Pons (tissue), 1 donor: ENCODE results near the gene RASGRF1.
A peak's percentile ranks its signal among the peaks of the same experiment; 100 is the strongest.

Experiments used
- DNase-seq: peaks from one replicate; pipeline ENCODE4 v3.0.0-alpha.2; 2016; ENCODE audit warnings: low spot score

RASGRF1 gene

DNA sequence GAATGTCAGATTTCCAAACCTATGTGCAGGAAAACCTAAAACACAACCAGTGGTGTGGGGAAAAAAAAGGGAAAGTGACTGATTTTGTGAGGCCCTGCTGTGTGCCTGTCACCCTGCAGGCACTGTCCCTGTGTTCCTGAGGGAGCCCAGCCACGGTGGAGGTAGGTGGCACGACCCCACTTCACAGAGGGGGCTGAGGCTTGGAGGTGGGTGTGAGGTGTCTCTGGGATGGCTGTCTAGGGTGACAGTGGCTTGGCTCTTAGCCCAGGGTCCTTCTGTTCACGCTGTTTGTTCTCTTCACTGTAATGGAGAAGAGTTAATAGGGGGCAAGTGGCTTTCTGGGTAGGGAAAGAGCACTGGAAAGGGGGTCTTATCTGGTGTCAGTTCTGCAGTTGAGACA, 22.6 kb downstream of the RASGRF1 start:
- no peak for DNase-seq

DNA sequence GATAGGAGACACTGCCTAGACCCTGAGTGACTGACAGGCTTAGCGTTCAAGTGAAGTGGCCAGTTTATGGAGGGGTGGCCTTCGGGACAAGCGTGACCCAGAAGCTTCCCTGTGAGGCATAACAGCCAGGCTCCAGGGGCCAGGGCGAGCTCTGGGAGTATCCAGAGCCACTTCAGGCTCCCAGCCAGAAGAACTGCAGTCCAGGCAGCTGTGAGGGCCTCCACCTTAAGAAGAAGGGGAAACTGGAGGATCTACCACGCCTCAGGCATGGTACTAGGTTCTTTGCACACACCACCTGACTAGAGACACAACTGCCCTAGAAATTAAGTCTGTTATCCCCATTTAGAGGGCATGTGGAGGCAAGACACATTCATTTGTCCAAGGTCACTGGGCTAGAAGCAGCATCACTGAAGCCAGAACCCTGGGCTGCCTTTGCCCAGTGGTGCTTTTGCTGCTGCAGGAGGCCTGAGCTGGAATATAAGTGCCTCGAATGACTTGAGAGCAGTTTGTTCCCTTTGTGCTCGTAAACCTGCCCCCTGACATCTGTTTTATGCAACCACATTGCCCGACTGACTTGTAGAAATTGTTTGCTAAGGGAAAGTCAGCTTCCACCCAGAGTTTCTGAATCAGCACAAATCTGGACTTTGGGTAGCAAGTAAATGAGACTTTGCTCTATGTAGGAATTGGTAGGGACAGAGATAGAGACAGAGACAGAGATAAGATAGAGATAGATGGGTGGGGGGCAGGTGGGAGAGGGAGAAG, 23.3 kb downstream of the RASGRF1 start:
- DNase-seq: no peak

DNA sequence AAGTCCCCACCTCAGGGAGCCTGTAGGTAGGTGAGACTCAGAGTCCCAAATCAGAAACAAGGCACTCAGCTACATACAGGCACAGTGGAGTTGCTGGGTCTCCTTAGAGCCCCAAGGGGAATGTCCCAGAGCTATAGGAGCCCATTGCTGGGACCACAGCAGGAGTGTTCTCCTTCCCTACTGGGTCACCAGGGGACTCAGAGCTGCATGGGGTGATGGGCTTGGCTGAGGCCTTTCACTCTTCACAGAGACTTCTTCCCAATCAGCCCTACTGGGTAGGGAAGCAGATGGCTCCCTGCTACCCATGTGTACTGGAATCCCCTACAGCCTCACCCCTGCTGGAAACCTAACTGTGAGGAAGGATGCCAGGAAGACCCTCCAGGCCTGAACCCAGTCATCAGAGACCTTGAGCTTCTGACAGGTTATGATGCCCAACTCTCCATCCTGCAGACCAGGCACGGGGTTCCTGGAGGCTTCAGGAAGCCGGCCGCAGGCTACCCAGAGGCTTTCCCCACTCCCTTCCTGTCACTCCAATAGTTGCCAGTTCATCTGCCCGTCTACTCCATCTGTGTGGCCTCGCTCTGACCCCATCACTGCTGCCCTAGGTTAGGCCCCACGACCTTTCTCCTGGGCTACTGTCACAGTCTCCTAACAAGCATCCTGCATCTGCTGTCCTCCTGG, 24.0 kb downstream of the RASGRF1 start:
- DNase-seq: no peak

DNA sequence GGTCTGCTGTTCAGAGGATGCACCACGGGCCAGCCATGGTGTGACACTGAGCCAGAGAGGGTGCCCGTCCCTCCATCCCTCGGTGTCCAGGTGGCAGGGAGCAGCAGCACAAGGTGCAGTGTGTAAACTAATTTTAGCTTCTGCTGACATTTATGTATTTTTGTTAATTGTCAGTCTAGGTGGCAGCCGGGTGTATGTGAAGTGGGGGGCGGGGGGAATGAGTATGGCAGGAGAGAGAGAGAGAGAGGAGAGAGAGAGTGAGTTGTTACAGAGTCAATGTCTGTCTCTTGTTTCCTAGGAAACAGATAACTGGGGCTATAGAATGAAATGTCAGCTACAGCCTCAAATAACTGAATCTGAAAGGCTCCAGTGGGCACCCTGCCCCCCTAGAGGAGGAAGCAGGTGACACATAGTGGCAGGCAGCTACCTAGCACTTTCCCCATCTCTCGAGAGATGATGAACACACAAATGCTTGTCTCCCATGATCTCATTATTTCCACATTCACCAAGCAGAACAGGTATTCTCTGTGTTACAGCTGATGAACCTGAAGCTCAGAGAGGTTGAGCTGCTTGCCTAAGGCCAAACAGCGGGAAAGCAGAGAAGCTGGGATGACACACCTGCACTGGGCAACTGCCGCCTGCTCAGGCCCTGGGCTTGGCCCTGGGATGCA, 24.7 kb downstream of the RASGRF1 start:
- no peak for DNase-seq

DNA sequence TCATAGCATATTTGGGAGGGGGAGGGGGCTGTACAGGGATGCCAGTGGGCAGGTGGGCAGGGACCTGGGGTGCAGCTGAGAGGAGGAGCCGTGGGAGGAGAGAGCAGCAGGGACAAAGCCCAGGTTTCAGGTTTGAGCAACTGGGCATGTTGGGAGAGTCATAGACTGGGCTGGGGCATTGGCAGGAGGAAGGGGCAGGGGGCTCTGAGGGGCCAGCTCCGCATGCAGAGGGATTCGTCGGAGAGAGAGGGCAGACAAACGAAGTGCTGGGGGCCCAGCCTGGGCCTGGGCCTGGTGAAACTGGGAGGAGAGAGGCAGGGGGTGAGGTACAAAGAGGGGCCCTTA, 25.2 kb downstream of the RASGRF1 start:
- DNase-seq: no peak

DNA sequence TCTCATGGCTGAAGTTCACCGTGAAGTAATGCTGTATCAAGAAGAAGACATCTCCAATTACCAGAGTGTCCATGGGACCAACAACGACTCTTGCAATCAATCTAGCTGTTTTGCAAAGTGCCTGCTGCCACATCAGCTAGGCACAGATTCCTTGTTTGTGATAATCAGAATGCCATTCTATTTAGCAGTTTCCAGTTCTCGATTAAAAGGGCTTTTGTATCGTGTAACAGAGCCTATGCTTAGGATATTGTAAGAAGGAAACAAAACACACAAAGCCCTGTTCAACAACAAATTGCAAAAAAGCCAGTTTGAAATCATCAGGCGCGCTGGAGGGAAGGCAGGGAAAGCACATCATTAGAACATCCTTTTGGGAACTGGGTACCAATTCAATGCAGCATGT, 26.1 kb downstream of the RASGRF1 start:
- peak; percentile 97 for DNase-seq

DNA sequence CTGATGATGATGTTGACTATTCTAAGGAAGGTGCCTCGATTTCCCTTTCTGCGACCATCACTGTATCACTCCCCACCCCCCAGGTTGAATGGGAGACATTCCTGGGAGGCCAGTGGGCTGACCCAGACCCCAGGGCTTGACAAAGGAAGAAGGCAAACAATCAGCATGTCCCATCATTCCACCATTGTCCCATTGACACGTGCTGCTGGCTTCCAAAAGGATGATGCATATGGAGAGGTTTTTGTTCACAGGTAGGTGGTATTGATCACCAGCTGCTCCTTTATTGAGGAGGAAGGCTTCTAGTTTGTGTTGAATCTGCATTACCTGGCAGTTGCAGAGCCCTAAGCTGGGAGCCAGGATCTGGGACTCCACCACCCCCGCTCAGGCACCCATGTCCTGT, 30.4 kb downstream of the RASGRF1 start:
- no peak for DNase-seq

DNA sequence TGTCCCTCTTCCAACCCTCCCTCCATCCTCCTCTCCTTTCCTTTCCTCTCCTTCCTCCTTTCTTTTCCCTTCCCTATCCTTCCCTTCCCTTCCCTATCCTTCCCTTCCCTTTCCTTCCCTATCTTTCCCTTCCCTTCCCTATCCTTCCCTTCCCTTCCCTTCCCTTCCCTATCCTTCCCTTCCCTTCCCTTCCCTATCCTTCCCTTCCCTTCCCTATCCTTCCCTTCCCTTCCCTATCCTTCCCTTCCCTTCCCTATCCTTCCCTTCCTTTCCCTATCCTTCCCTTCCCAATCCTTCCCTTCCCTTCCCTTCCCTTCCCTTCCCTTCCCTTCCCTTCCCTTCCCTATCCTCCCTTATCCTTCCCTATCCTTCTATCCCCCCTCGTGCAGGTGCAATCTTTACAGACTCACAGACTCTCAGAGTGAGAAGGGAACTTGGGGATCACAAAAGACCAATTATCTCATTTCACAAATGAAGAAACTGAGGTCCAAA, 31.5 kb downstream of the RASGRF1 start:
- no peak for DNase-seq

DNA sequence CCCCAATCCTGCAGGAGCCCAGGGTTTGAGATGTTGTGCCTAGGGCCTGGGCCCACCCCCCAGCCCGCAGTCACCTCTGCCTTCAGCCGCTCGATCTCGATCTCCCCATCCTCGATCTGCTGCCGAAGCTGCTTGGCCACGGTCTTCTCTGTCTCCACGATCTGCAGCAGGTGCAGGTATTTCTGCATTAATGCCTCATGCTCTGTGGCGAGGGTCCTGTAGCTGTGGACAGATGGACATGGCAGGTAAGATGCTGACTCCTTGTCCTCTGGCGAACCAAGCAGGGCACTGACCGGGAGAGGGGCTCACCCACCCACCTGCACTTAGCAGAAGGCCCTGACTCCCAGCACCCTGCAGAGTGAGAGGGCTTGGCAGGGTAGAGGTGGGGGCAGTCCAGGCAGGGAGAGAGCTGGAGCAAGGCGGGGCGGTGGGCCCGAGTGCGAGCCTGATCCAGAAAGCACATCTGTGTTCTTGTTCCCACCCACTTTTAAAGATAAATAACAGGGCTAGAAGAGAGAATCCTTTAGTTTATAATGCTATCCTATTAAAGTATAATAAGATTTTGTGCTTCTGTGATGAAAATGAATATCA, 32.2 kb downstream of the RASGRF1 start:
- DNase-seq: no peak

DNA sequence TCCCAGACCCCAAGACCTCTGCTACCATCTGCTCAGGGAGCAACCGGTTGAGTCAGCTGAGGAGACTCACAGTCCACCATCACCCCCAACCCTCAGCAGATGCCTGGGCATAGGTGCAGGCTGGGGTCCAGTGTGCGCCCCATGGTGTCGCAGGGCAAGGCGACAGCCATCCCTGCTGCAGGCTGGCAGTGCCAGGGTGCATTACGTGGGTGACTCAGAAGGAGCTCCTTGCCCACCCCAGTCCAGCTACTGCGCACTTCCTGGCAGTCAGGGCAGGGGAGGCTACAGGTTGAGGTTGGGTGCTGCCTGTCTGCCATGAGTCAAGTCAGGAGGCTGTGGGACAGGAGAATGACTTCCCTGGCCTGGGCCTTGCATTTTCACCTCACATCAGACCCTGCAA, 33.5 kb downstream of the RASGRF1 start:
- DNase-seq: no peak

DNA sequence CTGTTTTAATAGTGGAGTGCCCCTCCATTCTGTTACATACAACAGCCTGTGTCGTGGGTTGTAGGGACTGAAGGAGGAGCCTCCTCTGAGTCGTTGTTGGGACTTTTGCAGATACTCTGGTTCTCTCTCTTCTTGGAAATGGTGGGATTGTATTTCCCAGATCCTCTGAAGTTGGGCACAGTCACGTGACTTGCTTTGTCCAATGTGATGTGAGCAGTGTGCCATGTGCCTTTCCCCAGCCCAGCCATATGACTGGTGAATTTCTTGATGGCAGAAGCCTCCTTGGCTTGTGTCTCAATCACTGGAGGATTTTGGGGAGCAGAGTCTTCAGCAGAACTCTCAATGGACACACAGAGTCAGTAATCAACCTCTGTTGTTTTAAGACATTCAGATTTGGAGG, 36.2 kb downstream of the RASGRF1 start:
- no peak for DNase-seq

DNA sequence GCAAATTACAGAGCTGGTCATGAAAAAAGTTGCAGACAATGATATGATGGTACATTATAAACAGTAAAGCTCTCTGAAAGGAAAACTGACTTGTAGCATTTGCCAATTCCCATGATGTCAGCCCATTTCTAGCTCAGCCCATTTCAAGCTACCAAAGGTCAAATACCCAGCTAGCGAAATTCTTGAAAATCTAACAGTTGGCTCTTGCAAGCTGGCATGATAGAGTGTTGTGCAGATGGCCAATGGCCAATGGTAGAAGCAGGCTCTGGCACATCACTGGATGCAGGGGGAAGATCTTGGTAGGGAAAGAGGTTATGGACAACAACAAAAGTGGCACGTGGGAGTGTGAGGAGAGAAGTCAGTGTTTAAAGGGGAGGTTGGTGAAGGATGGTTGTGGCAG, 36.7 kb downstream of the RASGRF1 start:
- no peak for DNase-seq

DNA sequence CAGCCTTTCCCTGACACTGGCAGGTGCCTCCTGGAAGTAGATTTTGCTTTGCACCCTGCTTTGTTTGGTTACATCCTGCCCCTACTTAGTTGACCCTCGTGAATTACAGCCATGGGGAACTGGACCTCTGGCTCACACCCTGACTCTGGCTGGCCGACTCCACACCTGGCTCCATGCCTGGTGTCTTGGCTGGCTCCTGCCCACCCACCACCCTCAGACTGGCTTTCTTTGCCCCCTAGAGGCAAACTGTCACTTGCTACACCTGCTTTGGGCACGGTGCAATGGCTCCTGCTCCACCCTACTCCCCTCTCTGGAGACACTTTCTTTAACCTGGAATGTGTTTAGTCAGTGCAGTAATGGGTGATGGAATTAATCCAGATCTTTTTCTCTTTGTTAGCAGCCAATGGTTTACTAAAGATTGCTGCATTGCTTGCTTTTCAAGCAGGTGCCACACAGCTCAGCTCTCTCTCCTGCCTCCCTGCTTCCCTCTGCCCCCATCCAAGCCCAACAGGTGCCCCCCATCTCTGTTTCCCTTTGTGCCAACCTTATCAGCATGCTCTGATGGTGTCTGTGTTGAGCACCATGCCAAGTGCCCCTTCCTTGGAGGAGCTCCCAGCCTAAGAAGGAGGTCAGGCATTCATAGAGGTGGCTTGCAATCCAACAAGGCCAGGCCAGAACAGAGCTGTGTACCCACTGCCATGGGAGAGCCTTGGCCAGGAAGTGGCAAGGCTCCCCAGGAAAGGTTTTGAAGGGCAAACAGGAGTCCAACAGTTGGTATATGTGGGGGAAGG, 38.4 kb downstream of the RASGRF1 start:
- DNase-seq: no peak

DNA sequence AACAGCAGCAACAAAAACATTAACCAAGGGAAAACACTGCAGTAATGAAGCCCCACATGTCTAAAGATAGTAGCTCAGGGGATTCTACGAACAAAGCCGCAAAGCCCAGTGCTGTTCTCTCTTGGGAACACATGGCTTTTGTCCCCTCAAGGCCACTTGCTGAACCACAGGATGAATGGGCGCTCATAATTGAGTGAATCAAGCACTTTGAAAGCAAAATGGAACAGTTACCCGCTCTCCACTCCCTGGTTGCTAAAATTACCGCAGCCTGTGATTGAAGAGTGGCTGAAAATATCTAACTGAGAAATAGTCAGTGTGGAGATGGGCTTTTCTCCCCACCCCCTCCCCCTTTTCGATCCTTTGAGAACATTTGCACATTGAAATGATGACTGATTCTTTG, 39.6 kb downstream of the RASGRF1 start:
- DNase-seq: peak; percentile 90

DNA sequence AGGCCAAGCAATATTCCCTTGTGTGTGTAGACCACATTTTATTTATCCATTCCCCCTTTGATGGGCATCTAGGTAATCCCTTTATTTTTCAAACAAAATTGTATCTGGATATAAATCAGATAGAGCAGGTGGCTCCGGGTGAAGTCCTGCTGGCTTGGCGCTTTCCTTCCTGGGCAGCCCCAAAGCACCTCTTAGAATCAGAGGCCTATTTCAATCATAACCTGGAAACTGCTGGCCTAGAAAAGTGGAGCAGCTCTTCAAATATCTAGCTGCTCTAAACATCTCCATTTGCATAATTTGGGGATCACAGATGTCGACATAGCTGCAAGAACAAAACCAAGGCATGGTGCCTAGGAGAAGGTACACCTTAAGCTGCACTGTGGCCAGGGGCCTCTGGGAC, 40.2 kb downstream of the RASGRF1 start:
- DNase-seq: no peak

DNA sequence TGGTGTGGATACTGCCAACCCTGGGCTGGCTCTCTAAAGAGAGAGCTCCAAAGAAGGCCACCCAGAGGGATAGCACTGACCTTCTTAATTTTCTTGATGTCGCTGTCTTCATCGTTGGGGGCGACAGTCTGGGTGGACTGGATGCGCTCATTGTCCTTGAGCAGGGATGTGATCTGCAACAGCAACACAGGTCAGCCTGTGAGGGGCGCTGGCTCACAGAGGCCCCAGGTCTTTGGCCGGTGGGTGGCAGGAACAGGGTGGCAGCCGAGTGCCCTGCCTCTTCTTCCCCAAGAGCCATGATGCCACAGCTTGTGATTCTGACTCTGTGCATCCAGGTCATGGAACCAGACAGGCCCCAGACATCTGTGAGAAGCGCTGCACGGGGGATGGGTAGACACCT, 41.2 kb downstream of the RASGRF1 start:
- no peak for DNase-seq

DNA sequence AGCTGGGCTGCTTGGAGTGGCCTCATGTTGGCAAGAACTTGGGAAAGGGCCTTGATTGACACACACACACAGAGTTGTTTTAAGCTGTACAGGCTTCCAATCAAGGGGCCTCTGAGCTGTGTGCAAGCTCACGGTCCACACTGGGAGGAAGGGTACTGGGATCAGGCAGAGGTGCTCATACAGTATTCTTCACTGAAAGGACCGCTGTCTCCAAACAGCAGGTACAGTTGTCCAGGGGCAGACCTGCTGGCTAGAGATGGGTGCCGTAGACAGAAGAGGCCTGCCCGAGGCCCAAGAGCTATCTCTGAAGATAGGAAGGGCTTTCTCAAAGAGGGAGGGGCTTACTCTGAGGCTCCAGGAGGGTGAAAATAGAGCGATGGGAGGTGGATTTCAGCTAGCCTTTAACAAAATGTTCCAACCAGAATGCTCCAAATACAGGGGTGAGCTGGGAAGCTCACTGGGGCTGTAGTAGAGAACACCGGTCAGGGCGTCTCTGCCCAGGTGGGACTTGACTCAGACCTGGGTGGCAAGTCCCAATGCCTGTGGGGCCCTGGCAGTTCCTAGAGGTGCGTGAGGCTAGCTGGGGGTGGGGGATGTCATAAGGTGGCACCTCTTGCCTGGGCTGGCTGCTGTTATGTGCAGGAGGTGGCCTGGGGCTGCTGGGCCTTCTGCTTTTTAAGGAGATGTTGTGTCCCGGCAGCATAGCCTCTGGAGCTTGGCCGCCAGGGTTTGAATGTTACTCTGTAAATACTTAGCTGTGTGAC, 42.7 kb downstream of the RASGRF1 start:
- DNase-seq: no peak

DNA sequence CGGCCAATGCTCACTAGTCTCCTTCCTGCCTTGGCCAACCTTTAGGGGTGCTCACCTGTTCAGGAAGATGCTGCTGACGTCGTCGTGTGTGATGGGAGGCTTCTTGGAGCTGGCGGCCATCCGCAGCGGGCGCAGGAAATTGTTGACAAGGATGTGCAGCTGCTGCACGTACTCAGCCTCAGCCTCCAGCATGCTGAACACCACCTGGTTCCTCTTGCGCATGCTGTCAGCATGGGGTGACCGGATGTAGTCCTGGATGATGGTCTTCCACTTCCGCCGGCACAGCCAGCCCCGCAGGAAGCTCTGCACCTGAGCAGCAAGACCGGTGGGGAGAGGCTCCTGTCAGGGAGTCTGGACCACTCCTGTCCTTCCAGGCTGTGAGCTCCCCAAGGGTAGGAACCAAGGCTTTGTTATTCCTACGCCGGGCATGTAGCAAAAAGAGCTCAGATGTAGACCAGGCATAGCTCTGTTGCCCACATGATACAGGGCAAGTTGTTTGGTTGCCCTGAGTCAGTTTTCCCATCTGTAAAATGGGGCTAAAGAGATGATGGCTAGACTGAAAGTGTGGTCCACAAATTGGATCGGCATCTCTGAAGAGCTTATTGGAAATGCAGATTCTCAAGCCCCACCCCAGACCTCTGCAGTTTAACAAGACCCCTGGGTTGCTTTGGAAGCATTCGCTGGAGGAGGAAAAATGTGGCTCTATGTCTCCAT, 43.7 kb downstream of the RASGRF1 start:
- no peak for DNase-seq

DNA sequence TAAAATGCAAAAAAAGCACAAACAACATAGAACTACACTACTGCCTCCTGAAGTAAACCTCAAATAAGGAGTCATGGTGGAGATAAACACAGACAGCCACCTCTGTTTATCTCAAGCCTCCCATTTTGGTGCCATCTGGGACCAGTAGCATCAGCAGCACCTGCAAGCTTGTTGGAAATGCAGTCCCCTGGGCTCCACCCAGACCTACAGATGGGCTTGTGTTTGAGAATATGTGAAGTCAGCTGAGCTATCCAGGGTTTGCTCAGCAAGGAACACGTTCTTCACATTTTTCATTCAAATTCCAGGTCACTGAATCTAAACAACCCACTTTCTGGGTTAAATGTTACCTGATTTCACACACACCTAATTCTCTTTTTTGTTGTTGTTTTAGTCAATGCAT, 45.5 kb downstream of the RASGRF1 start:
- DNase-seq: no peak

DNA sequence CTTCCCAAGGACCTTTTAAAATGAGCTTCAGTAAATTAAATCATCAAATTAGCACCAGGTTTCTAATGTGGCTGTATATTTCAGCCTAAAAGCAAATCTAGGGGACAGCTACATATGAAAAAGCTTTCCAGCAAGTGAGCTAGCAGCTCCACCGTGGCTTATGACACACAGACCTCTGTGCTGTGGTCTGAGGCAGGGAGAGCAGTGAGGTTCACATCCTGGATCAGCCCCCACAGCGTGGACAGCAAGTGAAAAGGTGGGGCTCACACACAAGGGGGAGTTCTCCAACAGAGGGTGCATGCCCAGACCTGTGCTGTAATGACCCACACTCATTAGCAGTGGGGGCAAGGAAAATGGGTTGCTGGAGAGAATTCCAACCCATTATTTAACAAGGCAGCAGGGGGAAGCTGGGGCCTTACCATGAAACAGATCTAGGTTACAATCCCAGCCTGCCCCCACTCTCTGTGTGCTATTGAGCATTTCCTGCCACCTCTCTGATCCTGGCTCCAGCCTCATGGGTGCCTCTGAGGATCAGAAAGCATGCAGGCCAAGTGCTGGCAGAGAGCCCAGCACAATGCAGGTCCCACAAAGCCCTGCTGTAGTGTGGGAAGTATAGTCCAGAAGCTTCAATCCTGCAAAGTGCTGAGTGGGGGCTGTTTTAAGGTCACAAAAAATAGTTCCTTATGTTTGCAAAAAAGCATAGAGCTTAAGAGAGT, 48.2 kb downstream of the RASGRF1 start:
- no peak for DNase-seq
